ENCODE results near the gene RALGDS.
"Not testable (repeated sequence)": the region's sequence is repeated elsewhere in the genome, so short reads cannot be mapped to it uniquely, and the experiment has no call there.

RALGDS gene

GRCh38 chr9:133063500-133064231, 57.4 kb downstream of the RALGDS start:
- DNase-seq: no peak

- DNase-seq: no peak
These were observed 57.9 kb downstream of the RALGDS start for GRCh38 chr9:133063159-133063499.

- DNase-seq: not testable (repeated sequence)
These were observed 58.5 kb downstream of the RALGDS start for GRCh38 chr9:133062569-133062968.

GRCh38 chr9:133061764-133062145, 59.3 kb downstream of the RALGDS start, which contains the start of gene CEL:
TSS of gene CEL (plus strand) at chr9:133061981. CDS start at chr9:133062003, 22 bp downstream.
- DNase-seq: not testable (repeated sequence)

- DNase-seq: not testable (repeated sequence)
These were observed 59.8 kb downstream of the RALGDS start for GRCh38 chr9:133061019-133061763.

- no peak for DNase-seq
These were observed 60.6 kb downstream of the RALGDS start for GRCh38 chr9:133060417-133060841.

- DNase-seq: no peak
These were observed 61.4 kb downstream of the RALGDS start for GRCh38 chr9:133059623-133060022.

- DNase-seq: no peak
These were observed 62.3 kb downstream of the RALGDS start for GRCh38 chr9:133058550-133059320.

GRCh38 chr9:133058071-133058470, 63.0 kb downstream of the RALGDS start:
- no peak for DNase-seq

GRCh38 chr9:133057553-133057952, 63.5 kb downstream of the RALGDS start:
- DNase-seq: no peak

- peak in 2 of 4 experiments; percentile 8 to 33 for DNase-seq
These were observed 64.0 kb downstream of the RALGDS start for GRCh38 chr9:133057006-133057405.

GRCh38 chr9:133056533-133056932, 64.5 kb downstream of the RALGDS start:
- DNase-seq: no peak

GRCh38 chr9:133055788-133056420, 65.1 kb downstream of the RALGDS start:
- DNase-seq: no peak

GRCh38 chr9:133054966-133055365, 66.1 kb downstream of the RALGDS start:
- DNase-seq: no peak

GRCh38 chr9:133054194-133054890, 66.7 kb downstream of the RALGDS start:
- DNase-seq: no peak

GRCh38 chr9:133051966-133052539, 69.0 kb downstream of the RALGDS start:
- DNase-seq: no peak

GRCh38 chr9:133051281-133051900, 69.6 kb downstream of the RALGDS start:
- DNase-seq: no peak

- no peak for DNase-seq
These were observed 70.3 kb downstream of the RALGDS start for GRCh38 chr9:133050781-133051180.

GRCh38 chr9:133050142-133050541, 70.9 kb downstream of the RALGDS start:
- no peak for DNase-seq

- DNase-seq: no peak
These were observed 72.0 kb downstream of the RALGDS start for GRCh38 chr9:133049043-133049442.

GRCh38 chr9:133048595-133048994, 72.4 kb downstream of the RALGDS start:
- no peak for DNase-seq
